Ovary (tissue), 9 donors: ENCODE results near the gene RGS17. TPM values are rescaled to one million over a fixed set of nuclear protein-coding genes. Genes with fewer than 3 reads are reported as not detected.

Experiments
- DNase-seq, 5 donors: peaks; one replicate each; pipeline ENCODE4 v3.0.0-alpha.2; 2019 to 2020
- H3K27ac ChIP-seq, 2 donors: fragments of 200-600 bp; one replicate each; pipeline versions ENCODE4 v1.5.1 to v1.8.0; 2019 to 2022
- H3K27me3 ChIP-seq: fragments of 200-600 bp; one replicate; pipeline ENCODE4 v1.8.0; 2022
- H3K36me3 ChIP-seq: fragments of 200-600 bp; sonication (generic); one replicate; pipeline ENCODE4 v1.5.1; 2019
- H3K4me1 ChIP-seq: one replicate; pipeline ENCODE4 v1.8.1; 2013; ENCODE audit warnings: mild to moderate bottlenecking, moderate library complexity; ENCODE audit not compliant: insufficient read depth
- H3K4me3 ChIP-seq: fragments of 200-600 bp; sonication (generic); one replicate; pipeline ENCODE4 v1.5.1; 2017
- H3K9me3 ChIP-seq, 2 donors: fragments of 200-600 bp in 1 of 2; sonication (generic) in 1 of 2; one replicate each; pipeline versions ENCODE4 v1.5.1 to v1.8.1; 2013 to 2019; ENCODE audit warnings: mild to moderate bottlenecking in 1 of 2, moderate library complexity in 1 of 2
- EP300 ChIP-seq: sonication (generic); formaldehyde crosslinking; IDR thresholded peaks from one replicate; pipeline ENCODE4 v1.6.1; 2017; ENCODE audit warnings: antibody characterized with exemption
- POLR2A ChIP-seq: fragments of 450-650 bp; IDR thresholded peaks from one replicate; pipeline ENCODE4 v1.6.1; 2017; ENCODE audit warnings: antibody characterized with exemption, mild to moderate bottlenecking, moderate library complexity
- WGBS, 3 donors: extraction: QIAGEN DNeasy Blood & Tissue Kit in 1 of 3; methylation state at CpG; one replicate each; pipeline versions ENCODE4 v1.1.5 to v1.1.7; 2013 to 2017; 5-methylcytosine and 5-hydroxymethylcytosine counted together
- intact Hi-C, 4 donors: fragments of 100-400 bp; cut with DNase I; formaldehyde crosslinking; loops; one replicate each; pipeline versions ENCODE4 v1.11.0 to v1.15.1; 2022 to 2023
- polyA plus RNA-seq, 2 donors: library from polyadenylated mRNA; stranded (reverse); fragments of 200-250 nt in 1 of 2; fragments of 350-450 nt in 1 of 2; fragmentation: Illumina TruSeq in 1 of 2; extraction: RNeasy Lipid Tissue Mini Kit (QIAGEN cat#74804) in 1 of 2; gene quantifications; one replicate each; pipeline ENCODE4 v1.2.3, GENCODE V29; 2013 to 2014
- total RNA-seq, 7 donors: library from RNA; depleted of rRNA in 2 of 7; stranded (reverse); fragments of >200 nt in 2 of 7; fragmentation: NEBNext Ultra II Directional in 3 of 7; extraction: Animal tissue kit (Norgen Biotek cat#: 25700) in 3 of 7; gene quantifications; one replicate each; pipeline versions ENCODE4 v1.1.0 to v1.2.4, GENCODE V29; 2016 to 2023
- TF ChIP-seq, protein P1 (sequence below), 3 donors: fragments of 450-650 bp in 2 of 3; fragments of 200-600 bp in 1 of 3; IDR thresholded peaks; one replicate each; pipeline versions ENCODE4 v1.5.1 to v1.8.0; 2016 to 2022; ENCODE audit warnings: antibody characterized with exemption in 3 of 3, mild to moderate bottlenecking in 1 of 3
- donor health status: DM: no; HTN: no; CAD: no; lungs with moderate emphysema.
- donor health status: DM: no; HTN: no; CAD: no.
- donor health status: Bipolar disorder and iron deficiency.
- donor health status: DM: yes; HTN: yes; CAD: no.
- donor health status: DM: no; HTN: no; CAD: no.
- donor health status: DM: yes; HTN: yes; CAD: no.

RGS17 gene
- total and polyA plus RNA-seq, 9 donors: 0.30 to 0.95 (median 0.46) TPM

DNA sequence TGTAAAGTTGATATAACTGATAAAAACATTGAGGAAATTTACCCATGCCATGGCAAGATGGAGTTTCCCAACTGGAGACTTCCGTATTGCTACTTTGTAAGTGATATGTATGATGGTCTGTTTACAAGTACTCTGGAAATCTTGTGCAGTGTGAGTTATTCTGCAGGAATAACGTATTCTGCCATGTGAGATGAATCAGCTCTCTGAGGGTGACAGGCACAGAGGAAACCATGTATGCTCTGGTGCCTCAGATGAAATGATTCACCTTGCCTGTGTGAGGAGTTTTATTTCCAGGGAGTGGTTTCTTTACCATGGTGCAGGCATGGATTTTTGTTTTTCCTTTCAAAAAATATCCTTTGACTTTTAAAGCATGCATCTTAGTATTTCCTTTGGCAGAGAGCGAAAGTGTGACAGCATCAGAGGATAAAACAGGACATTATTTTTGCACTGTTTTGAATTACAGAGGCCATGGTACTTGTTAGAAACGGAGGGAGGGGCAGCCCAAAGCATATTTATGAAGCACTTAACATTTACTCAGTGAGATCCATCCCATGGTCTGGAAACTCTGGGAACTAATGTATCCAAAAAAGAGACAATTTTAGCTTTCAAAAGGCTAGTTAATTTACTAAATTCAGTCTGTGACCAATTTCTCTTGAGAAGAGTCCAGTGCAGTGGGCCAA is 92.6 kb downstream of the RGS17 start:
- Histone ChIP-seq H3K4me3 (no peak overlapping the region), H3K36me3 (no peaks in the 10 kb centered on the region), H3K9me3 (no peaks in the 10 kb centered on the region), H3K27ac (no peak overlapping the region), H3K4me1 (no peaks in the 10 kb centered on the region), H3K27me3 (no peaks in the 10 kb centered on the region)
- WGBS, 3 donors: 65 to 88% (median 87%) methylated on average over 4 of the region's 4 CpGs
- TF ChIP-seq EP300: no peak
- TF ChIP-seq, protein P1, sequence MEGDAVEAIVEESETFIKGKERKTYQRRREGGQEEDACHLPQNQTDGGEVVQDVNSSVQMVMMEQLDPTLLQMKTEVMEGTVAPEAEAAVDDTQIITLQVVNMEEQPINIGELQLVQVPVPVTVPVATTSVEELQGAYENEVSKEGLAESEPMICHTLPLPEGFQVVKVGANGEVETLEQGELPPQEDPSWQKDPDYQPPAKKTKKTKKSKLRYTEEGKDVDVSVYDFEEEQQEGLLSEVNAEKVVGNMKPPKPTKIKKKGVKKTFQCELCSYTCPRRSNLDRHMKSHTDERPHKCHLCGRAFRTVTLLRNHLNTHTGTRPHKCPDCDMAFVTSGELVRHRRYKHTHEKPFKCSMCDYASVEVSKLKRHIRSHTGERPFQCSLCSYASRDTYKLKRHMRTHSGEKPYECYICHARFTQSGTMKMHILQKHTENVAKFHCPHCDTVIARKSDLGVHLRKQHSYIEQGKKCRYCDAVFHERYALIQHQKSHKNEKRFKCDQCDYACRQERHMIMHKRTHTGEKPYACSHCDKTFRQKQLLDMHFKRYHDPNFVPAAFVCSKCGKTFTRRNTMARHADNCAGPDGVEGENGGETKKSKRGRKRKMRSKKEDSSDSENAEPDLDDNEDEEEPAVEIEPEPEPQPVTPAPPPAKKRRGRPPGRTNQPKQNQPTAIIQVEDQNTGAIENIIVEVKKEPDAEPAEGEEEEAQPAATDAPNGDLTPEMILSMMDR (IDR thresholded peaks at IDR 0.05): no peak
- TF ChIP-seq POLR2A: no peak
- DNase-seq: no peak
- intact Hi-C loops: loop anchor here in 1 of 4 donors (10.0 kb wide), 1 partner anchor 476 kb away; no protein-coding TSS in a partner anchor

DNA sequence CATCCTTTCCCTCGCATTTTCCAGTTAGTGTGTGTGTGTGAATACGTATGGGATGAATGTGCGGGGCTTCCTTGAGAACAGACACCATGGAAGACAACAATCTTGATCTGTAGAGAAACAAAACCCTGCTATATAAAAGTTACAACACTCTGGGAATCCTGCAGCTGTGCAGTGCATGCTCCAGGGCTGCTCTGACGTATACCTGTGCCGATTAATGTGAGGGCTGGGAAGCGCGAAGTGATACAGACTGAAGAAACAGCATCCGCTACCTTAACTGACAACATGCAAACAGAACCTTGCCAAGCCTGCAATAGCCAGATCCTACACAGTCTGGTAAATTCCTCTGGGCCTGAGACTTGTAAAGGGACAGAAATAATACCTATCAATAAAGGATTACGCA is 96.9 kb downstream of the RGS17 start:
- intact Hi-C loops: loop anchor here in 1 of 4 donors (10.0 kb wide), 1 partner anchor 481 kb away; no protein-coding TSS in a partner anchor
- WGBS, 3 donors: 94 to 97% (median 96%) methylated on average over 9 of the region's 9 CpGs
- no peaks in the 10 kb centered on the region for H3K9me3 ChIP-seq

DNA sequence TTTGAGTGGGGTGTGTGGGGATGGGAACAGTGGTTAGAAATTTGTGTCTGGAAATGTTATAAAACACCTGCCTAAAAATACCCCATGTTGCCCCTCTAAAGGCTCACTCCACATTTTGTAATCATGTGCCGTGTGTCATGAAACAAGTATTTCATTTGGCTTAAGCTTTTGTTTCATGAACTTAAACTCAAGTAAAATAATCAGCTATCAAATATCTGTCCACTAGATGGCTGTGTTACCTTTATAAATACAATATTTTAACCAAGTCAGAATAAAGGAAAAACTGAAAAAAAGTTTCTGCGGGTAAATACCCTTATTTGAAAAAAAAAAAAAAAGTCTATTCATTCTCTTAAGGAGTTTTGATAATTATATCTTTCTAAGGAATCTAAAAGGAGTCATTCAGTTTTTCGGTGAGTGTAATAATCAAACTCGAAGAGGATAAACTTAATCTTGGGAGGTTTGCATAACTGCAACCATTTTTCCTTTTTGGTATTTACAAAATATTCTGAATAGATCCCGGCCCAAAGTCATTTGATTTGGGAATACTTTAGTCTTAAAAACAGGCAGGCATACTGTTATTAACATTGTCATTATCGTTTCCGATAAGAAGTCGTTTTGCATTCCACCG is 98.7 kb downstream of the RGS17 start:
- Histone ChIP-seq H3K27me3 (no peaks in the 10 kb centered on the region), H3K4me1 (no peaks in the 10 kb centered on the region), H3K4me3 (no peak overlapping the region), H3K9me3 (no peaks in the 10 kb centered on the region), H3K27ac (no peak overlapping the region), H3K36me3 (no peaks in the 10 kb centered on the region)
- TF ChIP-seq EP300: no peak
- TF ChIP-seq, protein P1 (IDR thresholded peaks at IDR 0.05): peak in 1 of 3 donors; percentile 18
- DNase-seq: no peak
- WGBS, 3 donors: 7 to 34% (median 12%) methylated on average over 9 of the region's 9 CpGs
- intact Hi-C loops: loop anchor here in 1 of 4 donors (10.0 kb wide), 1 partner anchor 482 kb away; no protein-coding TSS in a partner anchor

More for the DNA sequence above, 96.9 kb downstream of the RGS17 start:
- Histone ChIP-seq H3K4me1 (no peaks in the 10 kb centered on the region), H3K36me3 (no peaks in the 10 kb centered on the region), H3K27me3 (no peaks in the 10 kb centered on the region), H3K4me3 (no peak overlapping the region), H3K27ac (no peak overlapping the region)
- DNase-seq: no peak
- TF ChIP-seq EP300 (no peak), POLR2A (no peak)
- TF ChIP-seq, protein P1 (IDR thresholded peaks at IDR 0.05): no peak

DNA sequence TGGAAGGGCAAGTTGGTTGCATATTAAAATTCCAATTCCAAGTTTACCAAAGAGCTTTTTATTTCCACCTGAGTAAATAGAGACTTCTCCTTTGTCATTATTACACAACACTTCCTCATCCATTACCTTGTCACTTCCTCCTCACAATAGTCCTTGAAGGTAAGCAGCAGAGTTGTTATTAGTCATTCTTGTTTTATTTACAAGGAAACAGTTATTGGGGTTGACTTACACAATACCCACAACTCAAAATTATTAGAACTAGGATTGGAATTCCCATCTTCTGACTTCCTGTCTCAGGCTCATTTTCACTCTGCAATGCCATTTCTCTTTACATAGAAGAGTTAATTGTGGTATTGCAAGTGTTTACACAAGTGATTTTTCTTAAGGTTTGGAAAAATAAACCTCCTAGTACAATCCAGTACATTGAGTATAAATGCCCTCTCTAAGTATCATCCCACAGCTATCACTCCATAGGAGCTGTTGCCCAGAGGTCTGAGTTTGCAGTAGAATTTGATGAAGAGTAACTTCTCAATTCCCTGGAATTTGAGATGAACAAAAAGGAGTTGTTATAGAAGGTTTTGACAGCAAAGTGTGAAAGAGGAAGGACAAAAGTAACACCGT is 99.6 kb downstream of the RGS17 start:
- TF ChIP-seq EP300: no peak
- TF ChIP-seq, protein P1 (IDR thresholded peaks at IDR 0.05): no peak
- no peak for TF ChIP-seq POLR2A
- H3K9me3 ChIP-seq: no peaks in the 10 kb centered on the region
- DNase-seq: no peak
- H3K36me3 ChIP-seq: no peaks in the 10 kb centered on the region
- intact Hi-C loops: loop anchor here in 1 of 4 donors (10.0 kb wide), 1 partner anchor 483 kb away; no protein-coding TSS in a partner anchor
- H3K27me3 ChIP-seq: no peaks in the 10 kb centered on the region
- no peak overlapping the region for H3K4me3 ChIP-seq
- WGBS, 3 donors: 66 to 73% (median 69%) methylated on average over 1 of the region's 1 CpG
- no peak overlapping the region for H3K27ac ChIP-seq
- H3K4me1 ChIP-seq: no peaks in the 10 kb centered on the region
